SK-N-SH (cell line): Measurements from ENCODE around the gene SLX4IP. TPM values are rescaled to one million over a fixed set of nuclear protein-coding genes. Genes with fewer than 3 reads are reported as not detected.

Experiments used
- CTCF ChIA-PET: fragments of 300-600, 350-600 bp; formaldehyde crosslinking; extraction: SDS; loops from one replicate; lab custom pipeline; 2021; lab: Yijun Ruan, JAX
- POLR2A ChIA-PET: fragments of 350-600 bp; sonication (Branson Sonifier 250); formaldehyde crosslinking; extraction: SDS; loops from one replicate; lab custom pipeline; 2020; ENCODE audit warnings: antibody characterized with exemption, inconsistent platforms; lab: Yijun Ruan, JAX
- DNase-seq: peaks from one replicate; pipeline ENCODE4 v3.0.0; 2012
- H2AFZ ChIP-seq: fragments of 200-600 bp; sonication (generic); 2 replicates; pipeline ENCODE4 v1.8.1; 2016; ENCODE audit warnings: antibody characterized with exemption, mild to moderate bottlenecking, low read depth
- H3F3A ChIP-seq: fragments of 200-600 bp; sonication (generic); replicated peaks from 2 replicates; pipeline ENCODE3; 2016; ENCODE audit warnings: antibody characterized with exemption, mild to moderate bottlenecking; ENCODE audit not compliant: insufficient read depth
- H3K27ac ChIP-seq, 2 experiments: fragments of 200-500 bp in 1 of 2; fragments of 200-600 bp in 1 of 2; sonication (Bioruptor generic) in 1 of 2; sonication (generic), shearing (Covaris generic) in 1 of 2; 2 replicates each; pipeline versions ENCODE4 v1.5.1 to v1.6.1; 2014 to 2016; ENCODE audit warnings: low read depth in 2 of 2, inconsistent platforms in 1 of 2, low read length in 1 of 2, mild to moderate bottlenecking in 1 of 2, mixed read lengths in 1 of 2
- H3K27me3 ChIP-seq: fragments of 200-600 bp; sonication (generic), shearing (Covaris generic); 2 replicates; pipeline ENCODE4 v1.6.1; 2016; ENCODE audit warnings: mixed run types; ENCODE audit not compliant: insufficient read depth
- H3K36me3 ChIP-seq, 2 experiments: fragments of 200-500 bp in 1 of 2; fragments of 200-600 bp in 1 of 2; sonication (Bioruptor generic) in 1 of 2; sonication (generic) in 1 of 2; replicated peaks in 1 of 2; 2 replicates each; pipeline versions ENCODE3 to v1.5.1; 2014 to 2016; ENCODE audit warnings: low read length in 1 of 2, mild to moderate bottlenecking in 1 of 2; ENCODE audit not compliant: insufficient read depth in 2 of 2, control insufficient read depth in 1 of 2
- H3K4me1 ChIP-seq, 2 experiments: fragments of 200-500 bp in 1 of 2; fragments of 200-600 bp in 1 of 2; sonication (Bioruptor generic) in 1 of 2; sonication (generic), shearing (Covaris generic) in 1 of 2; 2 replicates each; pipeline versions ENCODE4 v1.5.1 to v1.6.1; 2014 to 2016; ENCODE audit warnings: low read depth in 1 of 2, low read length in 1 of 2, mixed run types in 1 of 2; ENCODE audit not compliant: insufficient read depth in 2 of 2, control insufficient read depth in 1 of 2
- H3K4me2 ChIP-seq: fragments of 200-600 bp; sonication (generic), shearing (Covaris generic); 2 replicates; pipeline ENCODE4 v1.6.1; 2017; ENCODE audit warnings: mixed run types
- H3K4me3 ChIP-seq, 2 experiments: fragments of 200-500 bp in 1 of 2; fragments of 200-600 bp in 1 of 2; sonication (Bioruptor generic) in 1 of 2; sonication (generic), shearing (Covaris generic) in 1 of 2; 2 replicates each; pipeline versions ENCODE4 v1.5.1 to v1.8.1; 2014 to 2016; ENCODE audit warnings: low read depth in 2 of 2, inconsistent platforms in 1 of 2, low read length in 1 of 2, mild to moderate bottlenecking in 1 of 2, mixed read lengths in 1 of 2, moderate library complexity in 1 of 2
- H3K79me2 ChIP-seq: fragments of 200-600 bp; sonication (generic); 2 replicates; pipeline ENCODE4 v1.8.1; 2017; ENCODE audit warnings: mild to moderate bottlenecking; ENCODE audit not compliant: insufficient read depth
- H3K9ac ChIP-seq: fragments of 200-600 bp; sonication (generic); 2 replicates; pipeline ENCODE4 v1.6.1; 2017; ENCODE audit warnings: mixed run types
- H3K9me2 ChIP-seq: fragments of 200-600 bp; sonication (generic); 2 replicates; pipeline ENCODE4 v1.6.1; 2017; ENCODE audit warnings: mixed run types
- H3K9me3 ChIP-seq: fragments of 200-600 bp; sonication (generic); 2 replicates; pipeline ENCODE4 v1.6.1; 2017; ENCODE audit warnings: mixed run types, mild to moderate bottlenecking, moderate library complexity
- H4K20me1 ChIP-seq: fragments of 200-600 bp; sonication (generic); 2 replicates; pipeline ENCODE4 v1.6.1; 2017; ENCODE audit warnings: mild to moderate bottlenecking, mixed run types; ENCODE audit not compliant: insufficient read depth
- CHD2 ChIP-seq: fragments of 150-350 bp; IDR thresholded peaks from 2 replicates; pipeline ENCODE4 v1.6.1; 2018; ENCODE audit warnings: low read length; ENCODE audit not compliant: partially characterized antibody
- ELF1 ChIP-seq: IDR thresholded peaks from 2 replicates; pipeline ENCODE4 v1.4.0; 2012
- EZH2phosphoT487 ChIP-seq: fragments of 200-600 bp; sonication (generic); IDR thresholded peaks from 2 replicates; pipeline ENCODE4 v1.6.1; 2017; ENCODE audit warnings: low read depth, mixed run types, mild to moderate bottlenecking, antibody characterized with exemption, moderate library complexity, borderline replicate concordance
- FOSL2 ChIP-seq: IDR thresholded peaks from 2 replicates; pipeline ENCODE4 v1.4.0; 2012; ENCODE audit warnings: low read depth, mild to moderate bottlenecking, moderate library complexity, borderline replicate concordance
- FOXM1 ChIP-seq: IDR thresholded peaks from 2 replicates; pipeline ENCODE4 v1.4.0; 2012; ENCODE audit warnings: low read depth, mild to moderate bottlenecking
- GABPA ChIP-seq: IDR thresholded peaks from 2 replicates; pipeline ENCODE4 v1.4.0; 2012; ENCODE audit warnings: low read depth, mild to moderate bottlenecking
- JUND ChIP-seq: IDR thresholded peaks from 2 replicates; pipeline ENCODE4 v1.4.0; 2012
- MEF2A ChIP-seq: IDR thresholded peaks from 2 replicates; pipeline ENCODE4 v1.4.0; 2012; ENCODE audit warnings: low read depth, borderline replicate concordance
- NRF1 ChIP-seq: IDR thresholded peaks from 2 replicates; pipeline ENCODE4 v1.6.1; 2012; ENCODE audit warnings: low read depth, mild to moderate bottlenecking, low read length
- RCOR1 ChIP-seq: fragments of 150-350 bp; IDR thresholded peaks from 2 replicates; pipeline ENCODE4 v1.6.1; 2017; ENCODE audit warnings: antibody characterized with exemption, low read length
- RFX5 ChIP-seq: IDR thresholded peaks from 2 replicates; pipeline ENCODE4 v1.6.1; 2012; ENCODE audit warnings: mild to moderate bottlenecking, improper control_type of control experiment, low read length
- RXRA ChIP-seq: IDR thresholded peaks from 2 replicates; pipeline ENCODE4 v1.4.0; 2012; ENCODE audit warnings: low read depth, mild to moderate bottlenecking, borderline replicate concordance
- SIN3A ChIP-seq: IDR thresholded peaks from 2 replicates; pipeline ENCODE4 v1.6.1; 2012; ENCODE audit warnings: low read depth, mild to moderate bottlenecking, low read length, moderate library complexity, borderline replicate concordance
- TEAD4 ChIP-seq: IDR thresholded peaks from 2 replicates; pipeline ENCODE4 v1.4.0; 2012; ENCODE audit warnings: mild to moderate bottlenecking, borderline replicate concordance; ENCODE audit not compliant: insufficient read depth
- YY1 ChIP-seq: IDR thresholded peaks from 2 replicates; pipeline ENCODE4 v1.4.0; 2012; ENCODE audit warnings: low read depth, mild to moderate bottlenecking
- WGBS: methylation state at CpG from one replicate; pipeline ENCODE4 v1.1.6; 2017; ENCODE audit warnings: low lambda C conversion rate; 5-methylcytosine and 5-hydroxymethylcytosine counted together
- polyA plus RNA-seq, 3 experiments: library from polyadenylated mRNA; depleted of rRNA; stranded (reverse); fragments of >200 nt; gene quantifications; 2 replicates each; pipeline ENCODE4 v1.2.3, GENCODE V29; 2012
- TF ChIP-seq, protein P1 (sequence below): fragments of 150-350 bp; IDR thresholded peaks from 2 replicates; pipeline ENCODE4 v1.6.1; 2016; ENCODE audit warnings: mild to moderate bottlenecking, low read depth, low read length
- TF ChIP-seq, protein P2 (sequence below): IDR thresholded peaks from 2 replicates; pipeline ENCODE4 v1.4.0; 2012; ENCODE audit warnings: low read depth, borderline replicate concordance
- TF ChIP-seq, protein P3 (sequence below): fragments of 150-350 bp; IDR thresholded peaks from 2 replicates; pipeline ENCODE4 v1.6.1; 2017; ENCODE audit warnings: antibody characterized with exemption, low read length, low read depth, borderline replicate concordance
- TF ChIP-seq, protein P4 (sequence below): IDR thresholded peaks from 2 replicates; pipeline ENCODE4; 2012
- TF ChIP-seq, protein P5 (sequence below): fragments of 200-600 bp; sonication (generic); IDR thresholded peaks from 2 replicates; pipeline ENCODE4 v1.6.1; 2017; ENCODE audit warnings: antibody characterized with exemption, mild to moderate bottlenecking, moderate library complexity

Gene SLX4IP
- polyA plus RNA-seq, 1 of the 3 experiments (the other 2 are of a cell fraction) = 1.3 TPM

DNA sequence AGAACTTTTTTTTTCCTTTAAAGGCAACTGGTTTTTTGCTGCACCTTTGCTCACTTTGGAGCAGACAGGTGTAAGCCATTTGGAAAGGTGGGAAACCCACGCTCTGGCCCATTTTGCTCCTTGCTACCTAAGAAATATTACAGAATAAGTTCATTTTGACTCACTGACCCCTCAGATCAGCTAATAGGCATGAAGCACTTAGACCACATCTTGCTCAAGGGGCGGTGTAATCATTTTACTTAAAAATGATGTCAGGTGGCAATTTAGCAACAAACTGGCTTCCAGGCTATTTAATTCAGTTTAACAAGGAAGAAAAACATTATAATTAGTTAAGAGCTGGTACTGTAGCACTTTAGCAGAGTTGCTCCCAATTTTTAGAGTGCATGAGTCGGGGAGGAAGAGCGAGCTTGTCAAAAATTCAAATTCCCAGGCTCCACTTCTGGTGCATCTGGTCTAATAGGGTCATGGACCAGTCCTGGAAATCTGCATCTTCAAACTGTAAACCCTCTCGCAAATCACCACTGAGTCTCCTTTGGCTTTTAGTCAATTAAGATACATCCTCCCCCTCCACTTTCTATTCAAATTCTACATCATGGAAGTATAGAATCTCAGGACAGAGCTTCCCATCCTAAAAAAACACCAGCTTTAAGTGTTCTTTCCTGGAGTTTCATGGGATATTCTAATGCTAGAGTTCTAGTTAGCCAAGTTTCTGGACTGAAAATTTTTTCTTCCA is 200.5 kb downstream of the SLX4IP start:
- WGBS = 94% methylated on average over 5 of the region's 5 CpGs
- no peaks in the 10 kb centered on the region for H3K9me3 ChIP-seq
- CTCF ChIA-PET = interaction anchor here (0.8 to 1.4 kb wide), 2 partner anchors 13 to 39 kb away, joined by 3 to 4 read pairs; partner anchors contain the start of gene JAG1
- H4K20me1 ChIP-seq = no peaks in the 10 kb centered on the region; the same call in 1 of the 2 replicates
- peaks cover 24 to 27% of the 10 kb centered on the region in 2 experiments for H3K36me3 ChIP-seq
- no peaks in the 10 kb centered on the region for H3K9me2 ChIP-seq
- H3K4me3 ChIP-seq = no peak overlapping the region
- H3K9ac ChIP-seq = no peak overlapping the region
- no peak overlapping the region for H2AFZ ChIP-seq
- H3K27me3 ChIP-seq = no peaks in the 10 kb centered on the region
- H3K4me2 ChIP-seq = 0 out of 2 replicates have a peak overlapping the region, but pooled peaks have one; percentile 8
- TF ChIP-seq SIN3A (no peak), FOXM1 (no peak), YY1 (no peak), GABPA (no peak), ELF1 (no peak)
- TF ChIP-seq, protein P1, sequence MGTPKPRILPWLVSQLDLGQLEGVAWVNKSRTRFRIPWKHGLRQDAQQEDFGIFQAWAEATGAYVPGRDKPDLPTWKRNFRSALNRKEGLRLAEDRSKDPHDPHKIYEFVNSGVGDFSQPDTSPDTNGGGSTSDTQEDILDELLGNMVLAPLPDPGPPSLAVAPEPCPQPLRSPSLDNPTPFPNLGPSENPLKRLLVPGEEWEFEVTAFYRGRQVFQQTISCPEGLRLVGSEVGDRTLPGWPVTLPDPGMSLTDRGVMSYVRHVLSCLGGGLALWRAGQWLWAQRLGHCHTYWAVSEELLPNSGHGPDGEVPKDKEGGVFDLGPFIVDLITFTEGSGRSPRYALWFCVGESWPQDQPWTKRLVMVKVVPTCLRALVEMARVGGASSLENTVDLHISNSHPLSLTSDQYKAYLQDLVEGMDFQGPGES = no peak
- TF ChIP-seq, protein P2, sequence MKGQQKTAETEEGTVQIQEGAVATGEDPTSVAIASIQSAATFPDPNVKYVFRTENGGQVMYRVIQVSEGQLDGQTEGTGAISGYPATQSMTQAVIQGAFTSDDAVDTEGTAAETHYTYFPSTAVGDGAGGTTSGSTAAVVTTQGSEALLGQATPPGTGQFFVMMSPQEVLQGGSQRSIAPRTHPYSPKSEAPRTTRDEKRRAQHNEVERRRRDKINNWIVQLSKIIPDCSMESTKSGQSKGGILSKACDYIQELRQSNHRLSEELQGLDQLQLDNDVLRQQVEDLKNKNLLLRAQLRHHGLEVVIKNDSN = no peak
- peaks cover 33% of the 10 kb centered on the region for H3F3A ChIP-seq
- POLR2A ChIA-PET = no interaction called here
- H3K27ac ChIP-seq = peak overlapping the region in 1 of 2 experiments; percentile 70; a peak in 1 of 4 replicates
- H3K4me1 ChIP-seq = peaks cover 20 to 21% of the 10 kb centered on the region in 2 experiments
- H3K79me2 ChIP-seq = peaks cover 13% of the 10 kb centered on the region
- DNase-seq = no peak

DNA sequence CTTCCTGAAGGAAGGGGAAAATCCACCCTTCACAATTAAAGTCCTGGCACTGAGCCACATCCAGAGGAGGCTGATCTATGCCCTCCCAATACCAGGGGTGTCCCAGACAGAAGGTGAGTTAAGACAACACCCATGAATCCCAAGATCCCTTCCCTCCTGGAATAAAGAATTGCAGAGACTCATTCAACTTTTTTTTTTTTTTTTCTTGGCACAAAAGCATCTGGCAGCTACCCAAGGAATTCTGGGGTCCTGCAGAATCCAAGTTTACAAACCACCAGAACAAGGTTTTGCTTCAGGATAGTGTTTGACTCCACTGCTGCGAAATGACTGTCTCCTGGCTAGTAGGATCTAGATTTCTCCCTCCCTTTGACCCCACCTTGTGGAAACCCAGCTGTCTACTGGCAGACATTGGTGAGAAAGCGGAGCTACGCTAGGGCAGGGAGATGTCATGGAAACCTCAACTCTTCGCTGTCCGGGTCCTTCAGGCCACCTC is 201.3 kb downstream of the SLX4IP start:
- H3K79me2 ChIP-seq = peaks cover 13% of the 10 kb centered on the region
- H3K27ac ChIP-seq = peak overlapping the region in 1 of 2 experiments; percentile 70; a peak in 1 of 4 replicates
- no peak overlapping the region for H3K4me3 ChIP-seq
- 93% methylated on average over 5 of the region's 5 CpGs for WGBS
- ChIA-PET POLR2A (no interaction called here), CTCF (interaction anchor here (0.6 to 1.5 kb wide), 3 partner anchors 9 to 1962 kb away, joined by 3 to 7 read pairs (median 3); partner anchors contain the start of gene JAG1)
- H2AFZ ChIP-seq = no peak overlapping the region
- H3F3A ChIP-seq = peaks cover 33% of the 10 kb centered on the region
- no peak overlapping the region for H3K9ac ChIP-seq
- H3K4me2 ChIP-seq = no peak overlapping the region
- no peaks in the 10 kb centered on the region for H3K27me3 ChIP-seq
- no peak for DNase-seq
- no peaks in the 10 kb centered on the region for H3K9me3 ChIP-seq
- no peaks in the 10 kb centered on the region; the same call in 1 of the 2 replicates for H4K20me1 ChIP-seq
- no peaks in the 10 kb centered on the region for H3K9me2 ChIP-seq
- H3K36me3 ChIP-seq = peaks cover 31 to 34% of the 10 kb centered on the region in 2 experiments
- H3K4me1 ChIP-seq = peaks cover 20 to 21% of the 10 kb centered on the region in 2 experiments
- TF ChIP-seq JUND = no peak
- TF ChIP-seq RFX5 = no peak
- TF ChIP-seq, protein P3, sequence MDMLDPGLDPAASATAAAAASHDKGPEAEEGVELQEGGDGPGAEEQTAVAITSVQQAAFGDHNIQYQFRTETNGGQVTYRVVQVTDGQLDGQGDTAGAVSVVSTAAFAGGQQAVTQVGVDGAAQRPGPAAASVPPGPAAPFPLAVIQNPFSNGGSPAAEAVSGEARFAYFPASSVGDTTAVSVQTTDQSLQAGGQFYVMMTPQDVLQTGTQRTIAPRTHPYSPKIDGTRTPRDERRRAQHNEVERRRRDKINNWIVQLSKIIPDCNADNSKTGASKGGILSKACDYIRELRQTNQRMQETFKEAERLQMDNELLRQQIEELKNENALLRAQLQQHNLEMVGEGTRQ = no peak
- no peak for TF ChIP-seq NRF1
- no peak for TF ChIP-seq MEF2A
- TF ChIP-seq FOSL2 = no peak
- no peak for TF ChIP-seq CHD2
- TF ChIP-seq, protein P4, sequence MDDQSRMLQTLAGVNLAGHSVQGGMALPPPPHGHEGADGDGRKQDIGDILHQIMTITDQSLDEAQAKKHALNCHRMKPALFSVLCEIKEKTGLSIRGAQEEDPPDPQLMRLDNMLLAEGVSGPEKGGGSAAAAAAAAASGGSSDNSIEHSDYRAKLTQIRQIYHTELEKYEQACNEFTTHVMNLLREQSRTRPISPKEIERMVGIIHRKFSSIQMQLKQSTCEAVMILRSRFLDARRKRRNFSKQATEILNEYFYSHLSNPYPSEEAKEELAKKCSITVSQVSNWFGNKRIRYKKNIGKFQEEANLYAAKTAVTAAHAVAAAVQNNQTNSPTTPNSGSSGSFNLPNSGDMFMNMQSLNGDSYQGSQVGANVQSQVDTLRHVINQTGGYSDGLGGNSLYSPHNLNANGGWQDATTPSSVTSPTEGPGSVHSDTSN = no peak
- TF ChIP-seq, protein P2 = no peak
- no peak for TF ChIP-seq EZH2phosphoT487
- no peak for TF ChIP-seq RCOR1
- TF ChIP-seq RXRA = no peak
- no peak for TF ChIP-seq GABPA
- no peak for TF ChIP-seq TEAD4
- TF ChIP-seq, protein P5, sequence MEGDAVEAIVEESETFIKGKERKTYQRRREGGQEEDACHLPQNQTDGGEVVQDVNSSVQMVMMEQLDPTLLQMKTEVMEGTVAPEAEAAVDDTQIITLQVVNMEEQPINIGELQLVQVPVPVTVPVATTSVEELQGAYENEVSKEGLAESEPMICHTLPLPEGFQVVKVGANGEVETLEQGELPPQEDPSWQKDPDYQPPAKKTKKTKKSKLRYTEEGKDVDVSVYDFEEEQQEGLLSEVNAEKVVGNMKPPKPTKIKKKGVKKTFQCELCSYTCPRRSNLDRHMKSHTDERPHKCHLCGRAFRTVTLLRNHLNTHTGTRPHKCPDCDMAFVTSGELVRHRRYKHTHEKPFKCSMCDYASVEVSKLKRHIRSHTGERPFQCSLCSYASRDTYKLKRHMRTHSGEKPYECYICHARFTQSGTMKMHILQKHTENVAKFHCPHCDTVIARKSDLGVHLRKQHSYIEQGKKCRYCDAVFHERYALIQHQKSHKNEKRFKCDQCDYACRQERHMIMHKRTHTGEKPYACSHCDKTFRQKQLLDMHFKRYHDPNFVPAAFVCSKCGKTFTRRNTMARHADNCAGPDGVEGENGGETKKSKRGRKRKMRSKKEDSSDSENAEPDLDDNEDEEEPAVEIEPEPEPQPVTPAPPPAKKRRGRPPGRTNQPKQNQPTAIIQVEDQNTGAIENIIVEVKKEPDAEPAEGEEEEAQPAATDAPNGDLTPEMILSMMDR = no peak
- TF ChIP-seq ELF1 = no peak
